Inferior parietal cortex (tissue), 1 donor: ENCODE results near the gene FAIM.
"Not testable (repeated sequence)": the region's sequence is repeated elsewhere in the genome, so short reads cannot be mapped to it uniquely, and the experiment has no call there.

Experiments
- DNase-seq: peaks from one replicate; pipeline ENCODE4 v3.0.0-alpha.2; 2016; ENCODE audit errors: extremely low spot score

FAIM gene

GRCh38 chr3:138680974-138681373 is 72.4 kb downstream of the FAIM start:
- not testable (repeated sequence) for DNase-seq

- no peak for DNase-seq
Observed at GRCh38 chr3:138681463-138682220, 73.1 kb downstream of the FAIM start.

GRCh38 chr3:138682648-138683047 is 74.1 kb downstream of the FAIM start:
- DNase-seq, result no peak
